B cell (primary cell): ENCODE measurements around the gene DQX1. TPM values are rescaled to one million over a fixed set of nuclear protein-coding genes. Genes with fewer than 3 reads are reported as not detected.

ENCODE experiments used
- ATAC-seq: fragments of 200-7000 bp; cut with Tn5 transposase; one replicate; pipeline ENCODE4 v1.10.0; 2021; ENCODE audit warnings: low read depth, mild to moderate bottlenecking, moderate number of reproducible peaks, moderate library complexity
- CTCF ChIA-PET: fragments of 350-600 bp; sonication (Branson Sonifier 250); formaldehyde crosslinking; loops from one replicate; lab custom pipeline; 2021; ENCODE audit warnings: antibody characterized with exemption, inconsistent platforms; lab: Charles Lee
- POLR2A ChIA-PET: fragments of 350-600 bp; sonication (Branson Sonifier 250); formaldehyde crosslinking; loops from one replicate; lab custom pipeline; 2021; ENCODE audit warnings: antibody characterized with exemption; lab: Charles Lee
- DNase-seq: peaks from one replicate; pipeline ENCODE4 v3.0.0; 2013
- H2AFZ ChIP-seq: 2 replicates; pipeline ENCODE4 v1.6.1; 2012; ENCODE audit warnings: mild to moderate bottlenecking, low read depth, low read length; ENCODE audit not compliant: insufficient read depth, poor library complexity, severe bottlenecking
- H3K27ac ChIP-seq, 2 donors: 1 replicate in 1 of 2; 2 replicates in 1 of 2; pipeline ENCODE4 v1.5.1; 2012 to 2013; ENCODE audit warnings: low read length in 2 of 2, mild to moderate bottlenecking in 2 of 2, moderate library complexity in 1 of 2
- H3K27me3 ChIP-seq, 4 experiments: fragments of 200-600 bp in 1 of 4; sonication (generic) in 1 of 4; replicated peaks in 1 of 4; 1 replicate in 2 of 4; 2 replicates in 2 of 4; pipeline versions ENCODE4 v1.6.1 to v1.7.0; 2013 to 2016; ENCODE audit warnings: low read length in 3 of 4, mild to moderate bottlenecking in 2 of 4, mixed read lengths in 1 of 4, moderate library complexity in 1 of 4; ENCODE audit not compliant: insufficient read depth in 4 of 4, control insufficient read depth in 3 of 4; ENCODE audit errors: control extremely low read depth in 1 of 4
- H3K36me3 ChIP-seq, 2 experiments: replicated peaks in 1 of 2; 1 replicate in 1 of 2; 2 replicates in 1 of 2; pipeline versions ENCODE4 v1.6.1 to v1.7.1; 2013; ENCODE audit warnings: low read length in 1 of 2; ENCODE audit not compliant: insufficient read depth in 2 of 2, control insufficient read depth in 1 of 2; ENCODE audit errors: control extremely low read depth in 1 of 2, extremely low read depth in 1 of 2
- H3K4me1 ChIP-seq, 2 donors: fragments of 200-600 bp in 1 of 2; sonication (generic) in 1 of 2; 1 replicate in 1 of 2; 2 replicates in 1 of 2; pipeline versions ENCODE4 v1.5.1 to v1.6.1; 2013 to 2017; ENCODE audit warnings: low read length in 2 of 2; ENCODE audit not compliant: control insufficient read depth in 2 of 2, insufficient read depth in 2 of 2
- H3K4me2 ChIP-seq: replicated peaks from 2 replicates; pipeline ENCODE3; 2012; ENCODE audit warnings: mild to moderate bottlenecking, low read depth, low read length; ENCODE audit not compliant: poor library complexity, severe bottlenecking
- H3K4me3 ChIP-seq, 5 experiments: fragments of 200-600 bp in 1 of 5; sonication (generic) in 1 of 5; 1 replicate in 3 of 5; 2 replicates in 2 of 5; pipeline versions ENCODE4 v1.5.1 to v1.7.0; 2011 to 2016; ENCODE audit warnings: low read length in 4 of 5, mild to moderate bottlenecking in 4 of 5, low read depth in 2 of 5, control low read depth in 1 of 5, moderate library complexity in 1 of 5; ENCODE audit not compliant: insufficient read depth in 1 of 5; ENCODE audit errors: control extremely low read depth in 1 of 5, extremely low read depth in 1 of 5
- H3K79me2 ChIP-seq: fragments of 200-600 bp; sonication (generic); one replicate; pipeline ENCODE4 v1.6.0; 2016; ENCODE audit warnings: low read length; ENCODE audit not compliant: control insufficient read depth, insufficient read depth
- H3K9ac ChIP-seq: fragments of 200-600 bp; sonication (generic); 2 replicates; pipeline ENCODE4 v1.6.1; 2017; ENCODE audit warnings: mild to moderate bottlenecking, low read length, moderate library complexity
- H3K9me3 ChIP-seq, 3 donors: one replicate each; pipeline versions ENCODE4 v1.6.1 to v1.7.1; 2013; ENCODE audit warnings: low read length in 2 of 3; ENCODE audit not compliant: control insufficient read depth in 2 of 3, insufficient read depth in 1 of 3; ENCODE audit errors: control extremely low read depth in 1 of 3
- H4K20me1 ChIP-seq: 2 replicates; pipeline ENCODE4 v1.6.0; 2012; ENCODE audit warnings: mild to moderate bottlenecking, low read length; ENCODE audit not compliant: insufficient read depth, control insufficient read depth, poor library complexity, severe bottlenecking
- H3K27ac Mint-ChIP-seq: one replicate; pipeline ENCODE4 v1.8.0; 2021; ENCODE audit warnings: mixed read lengths
- H3K27me3 Mint-ChIP-seq: one replicate; pipeline ENCODE4 v1.8.0; 2021; ENCODE audit warnings: mixed read lengths
- H3K4me1 Mint-ChIP-seq: one replicate; pipeline ENCODE4 v1.8.0; 2021; ENCODE audit warnings: mixed read lengths
- H3K4me3 Mint-ChIP-seq: one replicate; pipeline ENCODE4 v1.8.0; 2021; ENCODE audit warnings: mixed read lengths
- H3K9me3 Mint-ChIP-seq: one replicate; pipeline ENCODE4 v1.8.0; 2022; ENCODE audit warnings: mixed read lengths; ENCODE audit not compliant: insufficient read depth
- EZH2 ChIP-seq: IDR thresholded peaks from 2 replicates; pipeline ENCODE4 v1.6.1; 2012; ENCODE audit warnings: borderline replicate concordance, low read depth, mild to moderate bottlenecking, moderate library complexity, low read length; ENCODE audit not compliant: insufficient read depth, poor library complexity, severe bottlenecking
- WGBS: methylation state at CpG from one replicate; pipeline ENCODE4 v1.1.5; 2013; ENCODE audit warnings: missing lambda C conversion rate; ENCODE audit not compliant: insufficient coverage; 5-methylcytosine and 5-hydroxymethylcytosine counted together
- intact Hi-C: fragments of 100-400 bp; cut with micrococcal nuclease; formaldehyde crosslinking; loops from one replicate; pipeline ENCODE4 v1.10.0; 2022
- polyA plus RNA-seq: library from polyadenylated mRNA; depleted of rRNA; stranded (reverse); fragments of >200 nt; gene quantifications from 2 replicates; pipeline ENCODE4 v1.2.3, GENCODE V29; 2012
- total RNA-seq, 2 donors: library from RNA; stranded (reverse); fragments of 120-200 nt in 1 of 2; gene quantifications; 1 replicate in 1 of 2; 2 replicates in 1 of 2; pipeline versions ENCODE4 v1.2.3 to v1.2.4, GENCODE V29; 2013 to 2022
- TF ChIP-seq, protein P1 (sequence below): fragments of 200-600 bp; IDR thresholded peaks from one replicate; pipeline ENCODE4 v1.8.0; 2022; ENCODE audit warnings: antibody characterized with exemption, mild to moderate bottlenecking

Gene DQX1
- total and polyA plus RNA-seq, 2 donors (not counting 1 experiment from before 2014, with no cell fraction given) = 0.46 to 0.57 TPM

DNA sequence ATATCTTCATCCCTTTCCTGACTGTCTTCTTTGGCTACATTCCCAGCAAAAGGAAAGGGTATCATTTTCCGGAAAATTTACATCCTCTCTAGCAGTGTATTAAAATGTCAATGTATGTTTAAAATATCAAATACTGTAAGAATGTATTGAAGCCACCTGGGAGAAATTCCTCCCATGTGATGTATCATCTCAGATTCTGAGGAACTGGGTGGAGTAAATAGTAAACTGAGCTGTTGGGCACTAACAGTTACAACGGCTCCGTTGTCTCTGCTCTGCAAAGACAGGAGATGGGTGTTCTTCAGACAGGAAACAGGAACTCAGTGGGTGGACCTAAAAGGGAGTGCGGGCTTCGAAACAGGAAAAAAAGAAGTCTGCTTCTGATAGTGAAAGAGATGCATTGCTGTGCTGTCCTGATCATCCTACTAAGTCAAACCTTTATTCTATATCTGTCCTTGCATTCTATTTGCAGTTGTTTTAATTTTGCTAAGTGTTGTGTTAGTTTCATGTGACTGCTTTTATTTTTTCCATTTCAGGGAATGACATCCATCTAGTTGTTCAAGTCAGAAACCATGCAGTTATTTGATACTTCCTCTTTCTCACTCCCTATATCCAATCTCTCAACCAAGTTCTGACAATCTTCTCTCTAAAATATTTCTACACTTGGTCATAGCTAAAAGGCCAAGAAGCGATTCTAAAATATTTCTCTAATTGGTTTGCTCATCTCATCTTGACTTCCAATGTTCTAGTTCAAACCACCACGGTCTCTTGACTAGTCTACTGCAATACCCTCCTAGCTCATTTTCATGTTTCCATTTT is 47.9 kb upstream of the DQX1 start:
- peak overlapping the region; percentile 84 for H3K4me3 Mint-ChIP-seq
- intact Hi-C loops = loop anchor here (1.0 to 2.0 kb wide), 3 partner anchors 19 to 45 kb away; partner anchors contain the start of genes AUP1 and HTRA2

More for the DNA sequence above, 47.9 kb upstream of the DQX1 start:
- 32% methylated on average over 4 of the region's 7 CpGs for WGBS
- Histone ChIP-seq H3K9ac (peak overlapping the region; percentile 46), H3K9me3 (peaks cover 0 to 4% (median 0%) of the 10 kb centered on the region in 3 donors), H3K27me3 (no peaks in the 10 kb centered on the region), H3K27ac (peak overlapping the region; percentile 9 to 74), H4K20me1 (no peaks in the 10 kb centered on the region), H3K79me2 (peaks cover 4% of the 10 kb centered on the region), H3K4me3 (peak overlapping the region in 4 of 5 experiments; percentile 21 to 34 (median 32)), H2AFZ (peak overlapping the region; percentile 67), H3K36me3 (no peaks in the 10 kb centered on the region), H3K4me1 (peaks cover 58 to 68% of the 10 kb centered on the region in 2 donors), H3K4me2 (peak overlapping the region; percentile 66)
- Mint-ChIP-seq H3K27me3 (no peaks in the 10 kb centered on the region), H3K4me1 (peaks cover 46% of the 10 kb centered on the region), H3K27ac (peak overlapping the region; percentile 92), H3K9me3 (no peaks in the 10 kb centered on the region)
- CTCF ChIA-PET = interaction anchor here (0.5 to 10.3 kb wide), 4 partner anchors 12 to 91 kb away, joined by 3 to 103 read pairs (median 4); partner anchors contain the start of genes CCDC142, LOXL3, PCGF1 and TTC31
- TF ChIP-seq EZH2 = no peak
- TF ChIP-seq, protein P1, sequence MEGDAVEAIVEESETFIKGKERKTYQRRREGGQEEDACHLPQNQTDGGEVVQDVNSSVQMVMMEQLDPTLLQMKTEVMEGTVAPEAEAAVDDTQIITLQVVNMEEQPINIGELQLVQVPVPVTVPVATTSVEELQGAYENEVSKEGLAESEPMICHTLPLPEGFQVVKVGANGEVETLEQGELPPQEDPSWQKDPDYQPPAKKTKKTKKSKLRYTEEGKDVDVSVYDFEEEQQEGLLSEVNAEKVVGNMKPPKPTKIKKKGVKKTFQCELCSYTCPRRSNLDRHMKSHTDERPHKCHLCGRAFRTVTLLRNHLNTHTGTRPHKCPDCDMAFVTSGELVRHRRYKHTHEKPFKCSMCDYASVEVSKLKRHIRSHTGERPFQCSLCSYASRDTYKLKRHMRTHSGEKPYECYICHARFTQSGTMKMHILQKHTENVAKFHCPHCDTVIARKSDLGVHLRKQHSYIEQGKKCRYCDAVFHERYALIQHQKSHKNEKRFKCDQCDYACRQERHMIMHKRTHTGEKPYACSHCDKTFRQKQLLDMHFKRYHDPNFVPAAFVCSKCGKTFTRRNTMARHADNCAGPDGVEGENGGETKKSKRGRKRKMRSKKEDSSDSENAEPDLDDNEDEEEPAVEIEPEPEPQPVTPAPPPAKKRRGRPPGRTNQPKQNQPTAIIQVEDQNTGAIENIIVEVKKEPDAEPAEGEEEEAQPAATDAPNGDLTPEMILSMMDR = no peak
- ATAC-seq (peak; percentile 69), DNase-seq (peak; percentile 69)
- POLR2A ChIA-PET = interaction anchor here (0.6 to 1.2 kb wide), 2 partner anchors 23 to 45 kb away, joined by 3 to 6 read pairs; partner anchors contain the start of genes AUP1 and HTRA2
